Embryonic facial prominence (tissue), 1 donor: ENCODE measurements around the gene MICAL3.
"Not testable (repeated sequence)": the region's sequence is repeated elsewhere in the genome, so short reads cannot be mapped to it uniquely, and the experiment has no call there.

Source experiments
- DNase-seq: peaks from one replicate; pipeline ENCODE4 v3.0.0-alpha.2; 2016; ENCODE audit errors: extremely low spot score

The MICAL3 gene

DNA sequence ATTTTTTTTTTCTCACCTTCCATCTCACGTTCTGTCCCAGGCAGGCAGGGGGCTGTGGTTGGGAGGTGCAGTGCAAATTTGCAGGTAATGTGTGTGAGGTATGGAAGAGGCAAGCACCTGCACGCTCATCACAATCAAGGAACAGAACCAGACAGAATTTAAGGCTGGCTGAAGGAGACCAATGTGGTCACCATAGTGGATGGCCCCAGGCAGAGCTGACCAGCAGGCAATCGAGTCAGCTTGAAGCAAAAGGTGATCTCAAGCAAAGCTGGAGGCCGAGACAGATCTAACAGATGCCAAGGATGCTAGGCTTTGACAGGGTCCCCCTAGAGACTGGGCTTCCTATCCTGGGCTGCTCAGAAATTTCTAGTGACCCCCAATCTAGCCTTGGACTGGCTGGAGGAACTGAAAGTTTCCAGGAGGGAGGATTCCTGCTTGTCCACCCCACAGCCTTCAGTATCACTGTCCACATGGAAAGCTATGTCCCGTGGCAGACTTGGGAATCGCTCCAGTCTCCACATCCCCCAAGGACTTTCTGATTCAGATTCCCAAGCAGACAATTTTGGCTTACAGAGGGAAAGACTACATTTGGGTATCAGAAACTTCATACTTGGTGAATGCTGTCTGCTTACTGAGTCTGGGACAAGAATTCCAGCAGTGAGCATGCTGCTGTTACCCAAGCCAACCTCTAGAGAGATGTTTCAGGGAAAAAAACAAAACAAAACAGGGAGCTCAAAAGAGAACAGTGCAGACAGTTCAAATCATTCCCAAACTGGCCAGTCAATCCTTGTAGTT is 9.0 kb upstream of the MICAL3 start:
- no peak for DNase-seq

GRCh38 chr22:18032455-18033101 is 8.2 kb upstream of the MICAL3 start:
- DNase-seq: no peak

GRCh38 chr22:18031695-18032454 is 7.5 kb upstream of the MICAL3 start:
- DNase-seq: no peak

DNA sequence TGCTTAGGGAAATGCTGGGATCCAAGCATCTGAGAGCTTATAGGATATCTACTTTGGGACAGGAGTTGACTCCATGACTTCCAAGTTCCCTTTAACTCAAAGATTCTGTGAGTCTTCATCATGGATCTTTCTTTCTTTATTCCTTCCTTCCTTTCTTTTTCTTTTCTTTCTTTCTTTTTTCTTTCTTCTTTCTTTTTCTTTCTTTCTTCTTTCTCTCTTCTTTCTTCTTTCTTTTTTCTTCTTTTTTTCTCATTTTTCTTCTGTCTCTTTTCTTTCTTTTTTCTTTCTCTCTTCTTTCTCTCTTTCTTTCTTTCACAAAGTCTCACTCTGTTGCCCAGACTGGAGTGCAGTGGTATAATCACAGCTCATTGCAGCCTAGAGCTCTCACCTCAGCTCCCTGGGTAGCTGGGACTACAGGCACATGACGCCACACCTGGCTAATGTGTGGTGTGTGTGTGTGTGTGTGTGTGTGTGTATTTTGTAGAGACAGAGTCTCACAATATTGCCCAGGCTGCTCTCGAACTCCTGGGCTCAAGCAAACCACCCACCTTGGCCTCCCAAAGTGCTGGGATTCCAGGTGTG is 5.4 kb upstream of the MICAL3 start:
- no peak for DNase-seq

DNA sequence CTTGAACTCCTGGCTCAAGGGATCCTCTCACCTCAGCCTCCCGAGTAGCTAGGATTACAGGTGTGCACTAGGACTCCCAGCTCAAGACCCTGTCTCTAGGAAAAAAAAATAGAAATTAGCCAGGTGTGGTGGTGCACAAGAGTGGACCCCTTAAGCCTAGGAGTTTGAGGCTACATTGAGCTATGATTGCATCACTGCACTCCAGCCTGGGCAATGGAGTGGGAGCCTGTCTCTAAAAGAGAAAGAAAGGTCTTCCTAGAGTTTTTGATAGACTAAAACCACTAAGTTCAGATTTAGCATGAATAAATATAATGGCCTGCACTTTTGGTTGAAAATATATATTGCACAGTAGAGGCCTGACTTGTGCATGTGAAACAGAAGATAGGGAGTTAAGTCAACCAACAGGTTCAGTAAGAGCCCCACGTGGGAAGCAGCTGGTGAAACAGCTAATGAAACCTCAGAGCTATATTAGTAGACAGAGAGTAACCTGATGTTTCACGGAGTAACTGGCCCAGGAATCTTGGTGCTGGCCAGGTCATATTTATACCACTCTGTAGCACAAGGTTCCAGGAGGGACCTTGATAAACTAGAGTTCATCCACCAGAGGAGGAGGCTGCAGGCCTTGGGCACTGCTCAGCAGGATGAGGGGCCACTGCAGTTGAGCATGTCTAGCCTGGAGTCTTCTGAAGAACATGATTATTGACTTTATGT is 4.6 kb upstream of the MICAL3 start:
- DNase-seq: no peak

- not testable (repeated sequence) for DNase-seq
Observed at GRCh38 chr22:18025898-18026297, 1.5 kb upstream of the MICAL3 start.

DNA sequence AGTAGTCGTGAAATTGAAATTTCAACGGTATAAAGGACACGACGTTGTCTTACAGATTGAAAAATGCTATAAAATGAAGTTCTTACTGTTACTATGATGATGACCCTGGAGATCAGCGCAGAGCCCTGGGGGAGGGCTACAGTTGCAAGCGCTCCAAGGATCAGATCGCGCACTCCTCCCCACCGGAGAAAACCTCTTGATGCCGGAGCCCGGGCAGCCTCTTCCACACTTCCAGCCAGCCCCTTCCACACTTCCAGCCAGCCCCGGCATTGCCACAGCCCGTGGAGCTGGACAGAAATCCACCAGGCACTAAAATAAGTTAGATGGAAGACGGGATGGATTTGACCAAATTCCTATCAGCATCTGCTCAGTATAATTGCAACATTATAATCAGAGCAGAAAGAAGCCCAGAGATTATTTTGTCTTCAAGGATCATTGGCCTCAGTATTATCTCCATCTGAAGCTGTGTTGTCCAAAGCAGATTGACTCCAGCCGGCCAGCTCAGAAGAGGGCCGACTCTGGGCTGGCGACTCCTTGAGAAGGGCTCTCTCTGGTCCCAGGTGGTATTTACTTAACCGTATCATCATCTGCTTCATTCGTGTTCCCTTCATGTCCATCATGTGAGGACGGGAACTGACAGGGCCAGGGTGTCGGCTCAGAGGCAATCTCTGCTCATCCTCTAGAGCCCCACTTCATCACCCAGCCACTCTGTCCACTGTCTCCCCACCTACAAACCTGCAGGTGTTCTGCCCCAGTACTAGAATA is 777 bp upstream of the MICAL3 start:
- DNase-seq: no peak

DNA sequence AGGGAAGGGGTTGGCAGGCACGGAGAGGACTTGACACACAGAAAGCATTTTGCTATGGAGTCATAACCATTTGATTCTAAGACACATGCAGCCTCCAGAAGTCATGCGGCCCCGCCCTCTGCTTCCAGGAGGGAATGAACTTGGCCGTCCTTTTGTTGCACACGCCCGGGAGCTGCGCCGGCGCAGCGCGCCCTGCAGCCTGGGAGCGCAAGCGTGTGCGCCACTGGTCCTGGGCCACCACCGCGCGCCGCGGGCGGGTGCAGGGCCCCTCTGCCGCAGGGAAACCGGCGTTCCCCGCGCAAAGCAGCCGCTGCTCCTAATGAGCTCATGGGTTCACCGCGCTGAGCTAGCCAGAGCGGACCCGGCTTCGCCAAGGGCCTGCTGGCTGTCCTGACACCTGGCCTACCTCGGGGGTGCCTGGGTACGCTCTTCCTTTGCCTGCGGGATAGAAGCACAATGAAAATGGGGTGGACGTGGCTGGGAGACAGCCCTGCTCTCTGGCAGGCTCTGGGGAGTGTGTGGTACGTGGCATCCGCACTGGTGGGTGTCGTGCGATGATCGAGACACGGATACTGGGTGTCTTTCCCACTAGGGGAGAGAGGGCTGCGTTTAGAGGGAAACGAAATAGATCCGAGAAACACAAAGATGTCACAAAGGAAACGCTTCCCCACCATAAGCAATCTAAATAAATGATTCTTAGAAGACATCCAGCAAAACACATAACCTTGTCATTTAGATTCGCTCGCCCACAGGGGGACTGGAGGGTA is 669 bp downstream of the MICAL3 start:
- DNase-seq: no peak

DNA sequence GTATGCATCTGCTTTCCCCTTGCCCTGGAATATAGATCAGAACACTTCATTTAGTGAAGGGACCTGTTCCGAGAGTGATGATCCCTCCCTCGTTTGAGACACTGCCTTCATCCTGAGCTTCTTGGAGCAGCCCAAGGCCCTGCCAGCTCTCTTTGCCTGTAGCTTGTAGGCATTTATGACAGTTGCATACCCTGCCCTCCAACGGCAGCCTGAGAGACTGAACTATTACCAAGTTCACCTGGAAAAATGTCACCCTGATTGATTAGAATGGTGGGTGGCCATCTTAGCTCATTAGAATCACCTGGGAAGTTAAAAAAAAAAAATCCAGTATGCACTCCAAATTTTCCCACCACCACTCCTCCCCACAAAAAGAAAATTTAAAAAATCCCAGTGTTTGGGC is 1.5 kb downstream of the MICAL3 start:
- DNase-seq: no peak

DNA sequence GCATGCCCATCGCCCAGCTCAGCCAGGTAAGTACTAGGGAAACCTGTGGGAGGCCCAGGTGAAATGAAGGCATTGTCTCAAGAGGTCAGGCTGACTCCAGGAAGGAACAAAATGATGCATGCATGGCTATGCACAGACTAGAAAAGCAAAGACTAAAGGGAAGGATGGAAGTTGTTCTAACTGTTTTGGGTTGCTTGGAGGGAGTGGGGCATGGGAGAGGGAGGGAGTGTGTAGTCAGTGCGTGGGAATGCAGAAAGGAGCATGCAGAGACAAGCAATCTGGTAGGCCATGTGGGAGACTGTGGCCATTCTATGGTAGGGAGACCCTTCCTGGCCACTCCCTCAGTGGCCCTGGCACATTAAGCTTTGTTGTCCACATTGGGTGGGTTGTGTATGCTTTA is 2.9 kb downstream of the MICAL3 start:
- no peak for DNase-seq

- not testable (repeated sequence) for DNase-seq
Observed at GRCh38 chr22:18020743-18021142, 3.6 kb downstream of the MICAL3 start.

DNA sequence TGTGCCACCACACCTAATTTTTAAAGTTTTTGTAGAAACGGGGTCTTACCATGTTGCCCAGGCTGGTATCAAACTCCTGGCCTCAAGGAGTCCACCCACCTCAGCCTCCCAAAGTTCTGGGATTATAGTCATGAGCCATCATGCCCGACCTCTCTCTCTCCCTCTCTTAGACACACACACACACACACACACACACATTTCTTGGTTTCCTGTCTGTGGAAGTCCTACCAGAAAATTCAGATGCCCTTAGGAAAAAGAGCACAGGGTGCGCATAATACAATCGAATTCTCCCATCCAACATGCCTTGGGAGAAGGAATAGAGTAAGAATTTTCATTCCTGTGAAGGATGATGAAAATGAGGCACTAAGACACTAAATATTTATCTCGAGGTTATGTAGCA is 10.4 kb downstream of the MICAL3 start:
- no peak for DNase-seq

- no peak for DNase-seq
Observed at GRCh38 chr22:18013436-18013835, 10.9 kb downstream of the MICAL3 start.

GRCh38 chr22:18012531-18012930 is 11.8 kb downstream of the MICAL3 start:
- DNase-seq: no peak

DNA sequence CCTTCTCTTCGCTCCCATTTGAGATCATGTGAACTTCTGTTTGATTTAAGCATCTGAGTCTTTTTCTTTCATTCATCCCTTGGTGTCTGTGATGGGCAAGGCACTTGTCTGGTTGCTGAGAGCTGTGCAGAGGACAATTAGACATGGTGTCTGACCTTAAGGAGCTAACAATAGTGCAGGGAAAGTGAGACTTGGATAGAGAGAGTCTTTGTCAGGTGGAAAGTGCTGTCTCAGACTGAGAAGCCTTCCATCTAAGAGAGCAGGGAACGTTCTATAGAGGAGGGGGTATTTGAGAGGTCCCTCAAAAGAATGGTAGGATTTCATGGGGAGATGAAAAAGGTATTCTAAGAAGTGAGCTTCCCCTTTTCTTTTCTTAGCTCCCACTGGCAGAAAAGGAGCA is 14.1 kb downstream of the MICAL3 start:
- no peak for DNase-seq

DNA sequence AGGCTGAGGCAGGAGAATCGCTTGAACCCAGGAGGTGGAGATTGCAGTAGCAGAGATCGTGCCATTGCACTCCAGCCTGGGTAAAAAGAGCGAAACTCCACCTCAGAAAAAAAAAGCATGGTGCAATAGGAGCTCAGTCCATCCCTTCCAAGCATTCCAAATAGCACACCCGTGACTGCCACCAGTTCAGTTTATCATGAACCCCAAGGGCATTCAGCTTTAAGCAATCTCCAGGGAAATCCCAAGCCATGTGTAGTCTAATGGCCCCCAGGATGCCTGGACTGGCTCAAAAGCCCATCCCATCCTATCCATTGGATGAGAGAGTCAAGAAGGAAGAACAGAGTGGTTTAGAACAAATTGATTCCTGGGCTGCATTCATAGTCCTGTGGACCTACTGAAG is 16.2 kb downstream of the MICAL3 start:
- no peak for DNase-seq

- DNase-seq: no peak
Observed at GRCh38 chr22:18005201-18005926, 19.0 kb downstream of the MICAL3 start.

DNA sequence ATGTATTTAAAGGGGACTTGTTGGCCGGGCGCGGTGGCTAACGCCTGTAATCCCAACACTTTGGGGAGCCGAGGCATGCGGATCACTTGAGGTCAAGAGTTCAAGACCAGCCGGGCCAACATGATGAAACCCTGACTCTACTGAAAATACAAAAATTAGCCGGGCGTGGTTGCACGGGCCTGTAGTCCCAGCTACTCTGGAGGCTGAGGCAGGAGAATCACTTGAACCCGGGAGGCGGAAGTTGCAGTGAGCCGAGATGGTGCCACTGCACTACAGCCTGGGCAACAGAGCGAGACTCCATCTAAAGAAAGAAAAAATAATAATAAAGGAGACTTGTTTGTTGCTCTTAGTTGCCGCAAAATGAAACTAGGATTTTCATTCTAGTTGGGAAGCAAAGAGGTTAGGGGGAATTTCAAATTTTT is 22.5 kb downstream of the MICAL3 start:
- not testable (repeated sequence) for DNase-seq
